IMR-90 (cell line): ENCODE results near the gene GGT5. TPM values are rescaled to one million over a fixed set of nuclear protein-coding genes. Genes with fewer than 3 reads are reported as not detected.
"Not testable (repeated sequence)": the region's sequence is repeated elsewhere in the genome, so short reads cannot be mapped to it uniquely, and the experiment has no call there.

Source experiments
- ATAC-seq: fragments of 200-7000 bp; cut with Tn5 transposase; 2 replicates; pipeline ENCODE4 v1.9.1; 2020; ENCODE audit warnings: low read depth, mild to moderate bottlenecking, moderate library complexity
- BruUV-seq: library from RNA; stranded (reverse); fragments of 400-500 nt; replicated peaks from 2 replicates; lab custom pipeline; 2021; lab: Mats Ljungman, UMichigan
- CTCF ChIA-PET: fragments of 300-600 bp; formaldehyde crosslinking; extraction: SDS; loops from one replicate; lab custom pipeline; 2021; ENCODE audit warnings: antibody characterized with exemption; lab: Yijun Ruan, JAX
- POLR2A ChIA-PET: fragments of 300-600 bp; sonication (Branson Sonifier 250); formaldehyde crosslinking; loops from one replicate; lab custom pipeline; 2022; ENCODE audit warnings: antibody characterized with exemption; ENCODE audit not compliant: unreplicated experiment; lab: Charles Lee
- DNase-seq: peaks from one replicate; pipeline ENCODE4 v3.0.0; 2013
- H2AFZ ChIP-seq: replicated peaks from 2 replicates; pipeline ENCODE3; 2013; ENCODE audit warnings: low read length, mild to moderate bottlenecking; ENCODE audit not compliant: poor library complexity
- H2AK5ac ChIP-seq: 2 replicates; pipeline ENCODE4 v1.6.1; 2013; ENCODE audit warnings: low read depth, low read length, inconsistent platforms
- H2AK9ac ChIP-seq: replicated peaks from 2 replicates; pipeline ENCODE3; 2013; ENCODE audit warnings: mild to moderate bottlenecking, low read depth, low read length, moderate library complexity; ENCODE audit not compliant: poor library complexity
- H2BK120ac ChIP-seq: 2 replicates; pipeline ENCODE4 v1.6.1; 2013; ENCODE audit warnings: low read depth, low read length, inconsistent platforms
- H2BK15ac ChIP-seq: 3 replicates; pipeline ENCODE4 v1.6.1; 2013; ENCODE audit warnings: low read depth, low read length, inconsistent platforms
- H2BK20ac ChIP-seq: 2 replicates; pipeline ENCODE4 v1.6.1; 2013; ENCODE audit warnings: low read depth, mild to moderate bottlenecking, inconsistent platforms, low read length, moderate library complexity
- H2BK5ac ChIP-seq: 2 replicates; pipeline ENCODE4 v1.6.1; 2013; ENCODE audit warnings: mild to moderate bottlenecking, low read depth, low read length, inconsistent platforms; ENCODE audit not compliant: poor library complexity, severe bottlenecking
- H3K14ac ChIP-seq: replicated peaks from 2 replicates; pipeline ENCODE4 v1.6.1; 2013; ENCODE audit warnings: low read depth, low read length, inconsistent platforms
- H3K18ac ChIP-seq: 2 replicates; pipeline ENCODE4 v1.6.1; 2013; ENCODE audit warnings: low read depth, low read length, control low read depth
- H3K23ac ChIP-seq: 2 replicates; pipeline ENCODE4 v1.6.1; 2013; ENCODE audit warnings: low read depth, low read length, inconsistent platforms
- H3K27ac ChIP-seq: 2 replicates; pipeline ENCODE4 v1.5.1; 2013; ENCODE audit warnings: mild to moderate bottlenecking, control low read depth, low read length; ENCODE audit not compliant: insufficient read depth
- H3K27me3 ChIP-seq: 2 replicates; pipeline ENCODE4 v1.6.1; 2013; ENCODE audit warnings: low read length; ENCODE audit not compliant: control insufficient read depth, insufficient read depth
- H3K36me3 ChIP-seq: 2 replicates; pipeline ENCODE4 v1.6.1; 2013; ENCODE audit warnings: low read length, mixed read lengths; ENCODE audit not compliant: control insufficient read depth, insufficient read depth
- H3K4ac ChIP-seq: 2 replicates; pipeline ENCODE4 v1.6.1; 2013; ENCODE audit warnings: low read depth, low read length, inconsistent platforms
- H3K4me1 ChIP-seq: 2 replicates; pipeline ENCODE4 v1.6.1; 2013; ENCODE audit warnings: low read length, mixed read lengths; ENCODE audit not compliant: control insufficient read depth, insufficient read depth
- H3K4me2 ChIP-seq: 2 replicates; pipeline ENCODE4 v1.6.1; 2013; ENCODE audit warnings: low read depth, mild to moderate bottlenecking, control low read depth, low read length, moderate library complexity
- H3K4me3 ChIP-seq: 2 replicates; pipeline ENCODE4 v1.5.1; 2013; ENCODE audit warnings: low read depth, mild to moderate bottlenecking, control low read depth, low read length, moderate library complexity; ENCODE audit not compliant: insufficient read depth
- H3K56ac ChIP-seq: 2 replicates; pipeline ENCODE4 v1.6.1; 2013; ENCODE audit warnings: low read length, inconsistent platforms; ENCODE audit not compliant: insufficient read depth; ENCODE audit errors: extremely low read depth
- H3K79me1 ChIP-seq, 2 experiments: 2 replicates each; pipeline ENCODE4 v1.6.1; 2013; ENCODE audit warnings: low read length in 2 of 2, inconsistent platforms in 1 of 2, low read depth in 1 of 2
- H3K9ac ChIP-seq: 2 replicates; pipeline ENCODE4 v1.6.1; 2013; ENCODE audit warnings: low read depth, low read length, control low read depth
- H3K9me1 ChIP-seq: 2 replicates; pipeline ENCODE4 v1.6.1; 2013; ENCODE audit warnings: low read length, inconsistent platforms; ENCODE audit not compliant: insufficient read depth
- H3K9me3 ChIP-seq: 2 replicates; pipeline ENCODE4 v1.6.1; 2013; ENCODE audit warnings: low read length; ENCODE audit not compliant: control insufficient read depth, insufficient read depth
- H4K20me1 ChIP-seq: 2 replicates; pipeline ENCODE4 v1.6.1; 2013; ENCODE audit warnings: low read length, inconsistent platforms; ENCODE audit not compliant: insufficient read depth
- H4K5ac ChIP-seq: 2 replicates; pipeline ENCODE4 v1.6.1; 2013; ENCODE audit warnings: mild to moderate bottlenecking, low read depth, low read length, control low read depth
- H4K8ac ChIP-seq, 2 experiments: 2 replicates each; pipeline ENCODE4 v1.6.1; 2013; ENCODE audit warnings: low read depth in 2 of 2, low read length in 2 of 2, control low read depth in 1 of 2, inconsistent platforms in 1 of 2
- H4K91ac ChIP-seq: 2 replicates; pipeline ENCODE4 v1.6.1; 2013; ENCODE audit warnings: low read depth, low read length, inconsistent platforms; ENCODE audit not compliant: insufficient read depth
- WGBS, 2 experiments: methylation state at CpG; one replicate each; pipeline versions ENCODE4 v1.1.5 to v1.1.7; 2013; ENCODE audit warnings: missing lambda C conversion rate in 2 of 2; ENCODE audit not compliant: insufficient read length in 1 of 2; ENCODE audit errors: extremely low coverage in 2 of 2; 5-methylcytosine and 5-hydroxymethylcytosine counted together
- dilution Hi-C: fragments of 300-500 bp; cut with HindIII; formaldehyde crosslinking; loops from one replicate; pipeline ENCODE4 v1.14.3; 2018; ENCODE audit warnings: low sequenced_read_pairs; ENCODE audit not compliant: unreplicated experiment
- in situ Hi-C: fragments of 300-500 bp; cut with MboI; formaldehyde crosslinking; loops from 3 replicates; pipeline ENCODE4 v1.14.3; 2019; ENCODE audit warnings: low sequenced_read_pairs, inconsistent platforms, mixed read lengths
- intact Hi-C: fragments of 100-400 bp; cut with micrococcal nuclease; formaldehyde crosslinking; loops from 2 replicates; pipeline ENCODE4 v1.10.0; 2022
- polyA plus RNA-seq, 3 experiments: library from polyadenylated mRNA; depleted of rRNA; stranded (reverse); fragments of >200 nt; gene quantifications; 2 replicates each; pipeline ENCODE4 v1.2.3, GENCODE V29; 2012; ENCODE audit warnings: low replicate concordance in 1 of 3
- total RNA-seq: library from RNA; depleted of rRNA; stranded (reverse); fragments of >200 nt; gene quantifications from 2 replicates; pipeline ENCODE4 v1.2.3, GENCODE V29; 2012

GGT5 gene
- total and polyA plus RNA-seq, 2 of the 4 experiments (the other 2 are of a cell fraction), result 0.18 to 5.8 TPM

DNA sequence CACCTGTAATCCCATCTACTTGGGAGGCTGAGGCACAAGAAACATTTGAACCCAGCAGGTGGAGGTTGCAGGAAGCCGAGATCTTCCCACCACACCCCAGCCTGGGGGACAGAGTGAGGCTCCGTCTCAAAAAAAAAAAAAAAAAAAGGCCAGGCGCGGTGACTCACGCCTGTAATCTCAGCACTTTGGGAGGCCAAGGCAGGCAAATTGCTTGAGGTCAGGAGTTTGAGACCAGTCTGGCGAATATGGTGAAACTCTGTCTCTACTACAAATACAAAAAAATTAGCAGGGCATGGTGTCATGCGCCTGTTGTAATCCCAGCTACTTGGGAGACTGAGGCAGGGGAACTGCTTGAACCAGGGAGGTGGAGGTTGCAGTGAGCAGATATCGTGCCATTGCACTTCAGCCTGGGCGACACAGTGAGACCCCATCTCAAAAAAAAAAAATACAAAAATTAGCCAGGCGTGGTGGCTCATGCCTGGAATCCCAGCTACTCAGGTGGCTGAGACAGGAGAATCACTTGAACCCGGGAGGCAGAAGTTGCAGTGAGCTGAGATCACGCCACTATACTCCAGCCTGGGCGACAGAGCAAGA lies 6.7 kb downstream of the GGT5 start:
- H2BK15ac ChIP-seq, H4K20me1 ChIP-seq, H2AK9ac ChIP-seq, H2BK120ac ChIP-seq, ATAC-seq, H3K9me3 ChIP-seq, H4K91ac ChIP-seq, H3K27ac ChIP-seq, H3K14ac ChIP-seq, H3K4me2 ChIP-seq, H2BK20ac ChIP-seq, H2AFZ ChIP-seq, in situ Hi-C loops, H2BK5ac ChIP-seq, H2AK5ac ChIP-seq, BruUV-seq, H3K4ac ChIP-seq, H3K79me1 ChIP-seq, DNase-seq, H3K9ac ChIP-seq, dilution Hi-C loops, H3K4me3 ChIP-seq, H3K18ac ChIP-seq, POLR2A ChIA-PET, CTCF ChIA-PET, H3K9me1 ChIP-seq, H3K36me3 ChIP-seq, H3K27me3 ChIP-seq, H4K5ac ChIP-seq, H4K8ac ChIP-seq, H3K56ac ChIP-seq, H3K23ac ChIP-seq, H3K4me1 ChIP-seq, intact Hi-C loops: not testable (repeated sequence)
- no CpG with 5 or more reads among the region's 13 CpGs for WGBS, 2 experiments
